ENCODE results near the gene KBTBD4. TPM values are rescaled to one million over a fixed set of nuclear protein-coding genes. Genes with fewer than 3 reads are reported as not detected.

Gene KBTBD4
- total and polyA plus RNA-seq, 8 donors, result 13.3 to 21.5 (median 19.5) TPM

GRCh38 chr11:47620836-47621378 lies 42.1 kb upstream of the KBTBD4 start:
- intact Hi-C loops (cut with DNase I), result no loop called here
- H3K9me3 ChIP-seq, result no peaks in the 10 kb centered on the region

GRCh38 chr11:47617417-47617809 lies 38.6 kb upstream of the KBTBD4 start:
- intact Hi-C loops (cut with DNase I), result no loop called here
- peak; percentile 21 for ATAC-seq
- Histone ChIP-seq H3K36me3 (peaks cover 0 to 64% of the 10 kb centered on the region in 2 donors), H3K4me1 (peaks cover 0 to 6% of the 10 kb centered on the region in 2 donors), H3K27me3 (no peaks in the 10 kb centered on the region), H3K4me3 (no peak overlapping the region), H3K9me3 (no peaks in the 10 kb centered on the region), H3K27ac (no peak overlapping the region)
- DNase-seq, result no peak
- TF ChIP-seq CTCF (IDR thresholded peaks at IDR 0.05), result no peak

More at GRCh38 chr11:47620836-47621378, 42.1 kb upstream of the KBTBD4 start:
- no peak for TF ChIP-seq CTCF (IDR thresholded peaks at IDR 0.05)
- Histone ChIP-seq H3K36me3 (peaks cover 0 to 99% of the 10 kb centered on the region in 2 donors), H3K4me3 (no peak overlapping the region), H3K27me3 (no peaks in the 10 kb centered on the region), H3K27ac (no peak overlapping the region), H3K4me1 (peaks cover 0 to 6% of the 10 kb centered on the region in 2 donors)
- no peak for ATAC-seq
- no peak for DNase-seq

DNA sequence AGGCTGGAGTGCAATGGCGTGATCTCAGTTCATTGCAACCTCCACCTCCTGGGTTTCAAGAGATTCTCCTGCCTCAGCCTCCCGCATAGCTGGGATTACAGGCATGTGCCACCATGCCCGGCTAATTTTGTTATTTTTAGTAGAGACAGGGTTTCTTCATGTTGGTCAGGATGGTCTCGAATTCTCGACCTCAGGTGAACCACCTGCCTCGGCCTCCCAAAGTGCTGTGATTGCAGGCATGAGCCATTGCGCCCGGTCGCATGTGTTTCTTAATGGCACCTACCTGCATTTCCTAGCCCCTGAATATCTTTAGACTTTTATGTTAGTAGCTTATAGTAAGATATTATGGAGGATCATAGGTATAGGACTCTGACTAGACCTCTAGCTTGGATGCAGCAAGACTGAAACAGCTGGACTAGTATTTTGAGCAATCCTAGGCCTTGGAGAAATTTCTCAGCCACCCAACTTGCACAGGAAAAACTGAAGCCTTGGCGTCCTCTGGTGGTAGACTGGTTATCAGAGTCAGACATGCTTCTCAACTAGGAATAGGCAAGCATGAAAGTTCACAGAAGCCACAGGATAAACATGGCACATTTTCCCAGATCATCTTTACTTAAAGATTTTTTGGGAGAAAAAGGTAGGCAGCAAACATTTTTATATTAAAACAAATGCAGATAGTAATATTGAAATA lies 38.1 kb upstream of the KBTBD4 start:
- no peak overlapping the region for H3K27ac ChIP-seq
- DNase-seq (peak in 3 of 4 donors; percentile 32 to 67 (median 41)), ATAC-seq (peak; percentile 85)
- H3K36me3 ChIP-seq, result peaks cover 0 to 59% of the 10 kb centered on the region in 2 donors
- H3K4me3 ChIP-seq, result no peak overlapping the region
- no peaks in the 10 kb centered on the region for H3K9me3 ChIP-seq
- TF ChIP-seq CTCF (IDR thresholded peaks at IDR 0.05), result peak; percentile 23 to 65
- intact Hi-C loops (cut with DNase I), result no loop called here
- no peaks in the 10 kb centered on the region for H3K27me3 ChIP-seq
- peaks cover 0 to 6% of the 10 kb centered on the region in 2 donors for H3K4me1 ChIP-seq

GRCh38 chr11:47615249-47615648 lies 36.5 kb upstream of the KBTBD4 start:
- no peak for DNase-seq
- H3K4me3 ChIP-seq, result no peak overlapping the region
- no peak for TF ChIP-seq CTCF (IDR thresholded peaks at IDR 0.05)
- no peaks in the 10 kb centered on the region for H3K9me3 ChIP-seq
- H3K27me3 ChIP-seq, result no peaks in the 10 kb centered on the region
- intact Hi-C loops (cut with DNase I), result no loop called here
- peaks cover 0 to 6% of the 10 kb centered on the region in 2 donors for H3K4me1 ChIP-seq
- H3K27ac ChIP-seq, result no peak overlapping the region
- peaks cover 0 to 43% of the 10 kb centered on the region in 2 donors for H3K36me3 ChIP-seq
- no peak for ATAC-seq

- DNase-seq (no peak), ATAC-seq (peak; percentile 51)
- Histone ChIP-seq H3K36me3 (peaks cover 0 to 5% of the 10 kb centered on the region in 2 donors), H3K27ac (no peak overlapping the region), H3K27me3 (no peaks in the 10 kb centered on the region), H3K9me3 (no peaks in the 10 kb centered on the region), H3K4me3 (no peak overlapping the region), H3K4me1 (no peaks in the 10 kb centered on the region)
- intact Hi-C loops (cut with DNase I), result no loop called here
- no peak for TF ChIP-seq CTCF (IDR thresholded peaks at IDR 0.05)
These were observed 32.6 kb upstream of the KBTBD4 start for GRCh38 chr11:47611348-47611794.
